Uterus (tissue), 4 donors: ENCODE results near the gene IQGAP1. TPM values are rescaled to one million over a fixed set of nuclear protein-coding genes. Genes with fewer than 3 reads are reported as not detected.

ENCODE experiments used
- DNase-seq, 2 donors: peaks; one replicate each; pipeline ENCODE4 v3.0.0-alpha.2; 2019 to 2020
- H3K27ac ChIP-seq, 2 donors: fragments of 200-600 bp; sonication (generic); 1 replicate in 1 of 2; 2 replicates in 1 of 2; pipeline ENCODE4 v1.5.1; 2016 to 2018
- H3K27me3 ChIP-seq, 2 donors: fragments of 200-600 bp; sonication (generic); one replicate each; pipeline ENCODE4 v1.5.1; 2018 to 2019; ENCODE audit warnings: control low read depth in 1 of 2
- H3K36me3 ChIP-seq, 2 donors: fragments of 200-600 bp; sonication (generic); one replicate each; pipeline ENCODE4 v1.5.1; 2019; ENCODE audit warnings: control low read depth in 1 of 2
- H3K4me1 ChIP-seq, 2 donors: fragments of 200-600 bp; sonication (generic); one replicate each; pipeline ENCODE4 v1.5.1; 2018 to 2019; ENCODE audit warnings: control low read depth in 1 of 2
- H3K4me3 ChIP-seq, 2 donors: fragments of 200-600 bp; sonication (generic); 1 replicate in 1 of 2; 2 replicates in 1 of 2; pipeline ENCODE4 v1.5.1; 2018 to 2019; ENCODE audit warnings: mild to moderate bottlenecking in 1 of 2
- H3K9me3 ChIP-seq, 2 donors: fragments of 200-600 bp; sonication (generic); one replicate each; pipeline ENCODE4 v1.5.1; 2019; ENCODE audit warnings: control low read depth in 1 of 2
- CTCF ChIP-seq, 4 experiments: fragments of 200-600 bp in 2 of 4; fragments of 450-650 bp in 2 of 4; sonication (generic) in 2 of 4; IDR thresholded peaks; one replicate each; pipeline ENCODE4 v1.5.1; 2016 to 2019; ENCODE audit warnings: antibody characterized with exemption in 4 of 4, mild to moderate bottlenecking in 2 of 4, moderate library complexity in 1 of 4
- POLR2A ChIP-seq, 2 donors: fragments of 450-650 bp; IDR thresholded peaks; one replicate each; pipeline ENCODE4 v1.6.1; 2016; ENCODE audit warnings: antibody characterized with exemption in 2 of 2, mild to moderate bottlenecking in 1 of 2, moderate library complexity in 1 of 2
- intact Hi-C: fragments of 100-400 bp; cut with DNase I; formaldehyde crosslinking; loops from one replicate; pipeline ENCODE4 v1.15.1; 2023; ENCODE audit warnings: low total_unique reads
- total RNA-seq, 4 donors: library from RNA; depleted of rRNA in 3 of 4; stranded (reverse); fragments of >200 nt in 3 of 4; gene quantifications; one replicate each; pipeline versions ENCODE4 v1.1.0 to v1.2.4, GENCODE V29; 2014 to 2023
- donor health status: DM: yes; HTN: yes; CAD: no.

Gene IQGAP1
- total RNA-seq, 4 donors from 2014 or later: 195 to 777 (median 290) TPM

GRCh38 chr15:90449206-90449735 is 61.2 kb downstream of the IQGAP1 start:
- no peak overlapping the region for H3K4me3 ChIP-seq
- no peaks in the 10 kb centered on the region for H3K36me3 ChIP-seq
- no peak overlapping the region for H3K27ac ChIP-seq
- no peak for DNase-seq
- no peaks in the 10 kb centered on the region for H3K4me1 ChIP-seq
- TF ChIP-seq CTCF (IDR thresholded peaks at IDR 0.05): no peak
- TF ChIP-seq POLR2A (IDR thresholded peaks at IDR 0.05): no peak
- H3K9me3 ChIP-seq: no peaks in the 10 kb centered on the region
- H3K27me3 ChIP-seq: no peaks in the 10 kb centered on the region
- intact Hi-C loops: no loop called here

- Histone ChIP-seq H3K27ac (no peak overlapping the region), H3K9me3 (no peaks in the 10 kb centered on the region), H3K4me1 (no peaks in the 10 kb centered on the region), H3K27me3 (no peaks in the 10 kb centered on the region), H3K36me3 (no peaks in the 10 kb centered on the region), H3K4me3 (no peak overlapping the region)
- no peak for TF ChIP-seq POLR2A (IDR thresholded peaks at IDR 0.05)
- no peak for DNase-seq
- intact Hi-C loops: no loop called here
Measured at GRCh38 chr15:90451053-90451850, 63.2 kb downstream of the IQGAP1 start.

- no peak overlapping the region for H3K4me3 ChIP-seq
- H3K27ac ChIP-seq: peak overlapping the region in 1 of 2 donors; percentile 33
- TF ChIP-seq CTCF (IDR thresholded peaks at IDR 0.05) (no peak), POLR2A (IDR thresholded peaks at IDR 0.05) (no peak)
- no peak for DNase-seq
- intact Hi-C loops: no loop called here
- H3K9me3 ChIP-seq: no peaks in the 10 kb centered on the region
- H3K4me1 ChIP-seq: no peaks in the 10 kb centered on the region
- H3K36me3 ChIP-seq: no peaks in the 10 kb centered on the region
- H3K27me3 ChIP-seq: no peaks in the 10 kb centered on the region
Measured at GRCh38 chr15:90456236-90456635, 68.2 kb downstream of the IQGAP1 start.

GRCh38 chr15:90458061-90458460 is 70.0 kb downstream of the IQGAP1 start:
- H3K36me3 ChIP-seq: no peaks in the 10 kb centered on the region
- H3K4me1 ChIP-seq: no peaks in the 10 kb centered on the region
- H3K27me3 ChIP-seq: no peaks in the 10 kb centered on the region
- intact Hi-C loops: no loop called here
- no peak for DNase-seq
- no peak overlapping the region for H3K4me3 ChIP-seq
- no peak for TF ChIP-seq POLR2A (IDR thresholded peaks at IDR 0.05)
- no peak for TF ChIP-seq CTCF (IDR thresholded peaks at IDR 0.05)
- H3K9me3 ChIP-seq: no peaks in the 10 kb centered on the region
- H3K27ac ChIP-seq: peak overlapping the region; percentile 85 to 93

- H3K4me3 ChIP-seq: no peak overlapping the region
- TF ChIP-seq POLR2A (IDR thresholded peaks at IDR 0.05) (no peak), CTCF (IDR thresholded peaks at IDR 0.05) (no peak)
- H3K27me3 ChIP-seq: no peaks in the 10 kb centered on the region
- intact Hi-C loops: no loop called here
- DNase-seq: no peak
- no peaks in the 10 kb centered on the region for H3K4me1 ChIP-seq
- peak overlapping the region; percentile 85 to 93 for H3K27ac ChIP-seq
- no peaks in the 10 kb centered on the region for H3K9me3 ChIP-seq
- no peaks in the 10 kb centered on the region for H3K36me3 ChIP-seq
Measured at GRCh38 chr15:90459368-90459767, 71.3 kb downstream of the IQGAP1 start.
